MCF 10A (cell line): ENCODE measurements around the gene THRB. TPM values are rescaled to one million over a fixed set of nuclear protein-coding genes. Genes with fewer than 3 reads are reported as not detected.

Source experiments
- BruUV-seq: library from RNA; stranded (reverse); fragments of 400-500 nt; replicated peaks from 2 replicates; lab custom pipeline; 2021; lab: Mats Ljungman, UMichigan
- CTCF ChIA-PET: fragments of 300-600 bp; sonication (Branson Sonifier 250); formaldehyde crosslinking; extraction: SDS; loops from one replicate; lab custom pipeline; 2021; ENCODE audit warnings: antibody characterized with exemption, inconsistent platforms; lab: Yijun Ruan, JAX
- POLR2A ChIA-PET: fragments of 300-600, 350-650 bp; sonication (Branson Sonifier 250); formaldehyde crosslinking; extraction: SDS; loops from one replicate; lab custom pipeline; 2020; ENCODE audit warnings: antibody characterized with exemption, inconsistent platforms; lab: Yijun Ruan, JAX
- DNase-seq: peaks from one replicate; pipeline ENCODE4 v3.0.0-alpha.2; 2018; ENCODE audit not compliant: unreplicated experiment
- H3K27ac Mint-ChIP-seq: one replicate; pipeline ENCODE4 v1.8.0; 2022; ENCODE audit warnings: mild to moderate bottlenecking, low read depth, mixed read lengths; ENCODE audit not compliant: unreplicated experiment
- H3K27me3 Mint-ChIP-seq: one replicate; pipeline ENCODE4 v1.8.0; 2022; ENCODE audit warnings: mixed read lengths; ENCODE audit not compliant: insufficient read depth, unreplicated experiment
- H3K36me3 Mint-ChIP-seq: one replicate; pipeline ENCODE4 v1.8.0; 2022; ENCODE audit warnings: mild to moderate bottlenecking, moderate library complexity, mixed read lengths; ENCODE audit not compliant: insufficient read depth, unreplicated experiment
- H3K4me1 Mint-ChIP-seq: one replicate; pipeline ENCODE4 v1.8.0; 2022; ENCODE audit warnings: mixed read lengths; ENCODE audit not compliant: insufficient read depth, unreplicated experiment
- H3K4me3 Mint-ChIP-seq: one replicate; pipeline ENCODE4 v1.8.0; 2022; ENCODE audit warnings: mild to moderate bottlenecking, moderate library complexity, mixed read lengths; ENCODE audit not compliant: unreplicated experiment
- H3K9me3 Mint-ChIP-seq: one replicate; pipeline ENCODE4 v1.8.0; 2022; ENCODE audit warnings: mixed read lengths; ENCODE audit not compliant: unreplicated experiment
- intact Hi-C: fragments of 100-400 bp; cut with micrococcal nuclease; formaldehyde crosslinking; loops from 2 replicates; pipeline ENCODE4 v1.14.1; 2022
- total RNA-seq: library from RNA; stranded (reverse); gene quantifications from 2 replicates; pipeline ENCODE4 v1.2.3, GENCODE V29; 2022
- TF ChIP-seq, protein P1 (sequence below): fragments of 200-600 bp; IDR thresholded peaks from one replicate; pipeline ENCODE4 v1.8.0; 2022; ENCODE audit warnings: antibody characterized with exemption, mild to moderate bottlenecking; ENCODE audit not compliant: unreplicated experiment

Gene THRB
- total RNA-seq, 1 experiment from 2014 or later, result 4.2 TPM

DNA sequence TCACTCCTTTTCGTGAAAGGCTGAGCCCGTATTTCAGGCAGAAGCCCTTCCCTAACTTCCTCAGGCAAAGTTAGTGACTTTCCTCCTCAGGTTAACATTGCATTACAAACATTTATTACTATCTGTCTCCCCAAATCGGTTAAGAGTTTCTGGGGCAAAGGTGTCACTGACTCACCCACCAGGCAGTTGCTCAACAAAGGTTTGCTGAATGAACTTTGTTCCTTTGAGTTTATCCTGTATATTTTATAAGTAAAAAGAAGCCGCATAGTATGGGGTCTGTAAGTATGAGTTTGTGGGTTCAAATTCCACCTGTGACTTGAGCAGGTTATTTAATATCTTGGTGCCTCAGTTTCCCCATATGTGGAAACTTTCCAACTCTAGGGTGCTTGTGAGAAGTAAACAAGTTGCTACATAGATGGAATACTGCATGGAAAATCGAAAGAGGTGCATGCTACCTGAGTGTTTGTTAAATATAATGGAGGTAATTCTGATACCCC lies 177.7 kb downstream of the THRB start:
- TF ChIP-seq, protein P1, sequence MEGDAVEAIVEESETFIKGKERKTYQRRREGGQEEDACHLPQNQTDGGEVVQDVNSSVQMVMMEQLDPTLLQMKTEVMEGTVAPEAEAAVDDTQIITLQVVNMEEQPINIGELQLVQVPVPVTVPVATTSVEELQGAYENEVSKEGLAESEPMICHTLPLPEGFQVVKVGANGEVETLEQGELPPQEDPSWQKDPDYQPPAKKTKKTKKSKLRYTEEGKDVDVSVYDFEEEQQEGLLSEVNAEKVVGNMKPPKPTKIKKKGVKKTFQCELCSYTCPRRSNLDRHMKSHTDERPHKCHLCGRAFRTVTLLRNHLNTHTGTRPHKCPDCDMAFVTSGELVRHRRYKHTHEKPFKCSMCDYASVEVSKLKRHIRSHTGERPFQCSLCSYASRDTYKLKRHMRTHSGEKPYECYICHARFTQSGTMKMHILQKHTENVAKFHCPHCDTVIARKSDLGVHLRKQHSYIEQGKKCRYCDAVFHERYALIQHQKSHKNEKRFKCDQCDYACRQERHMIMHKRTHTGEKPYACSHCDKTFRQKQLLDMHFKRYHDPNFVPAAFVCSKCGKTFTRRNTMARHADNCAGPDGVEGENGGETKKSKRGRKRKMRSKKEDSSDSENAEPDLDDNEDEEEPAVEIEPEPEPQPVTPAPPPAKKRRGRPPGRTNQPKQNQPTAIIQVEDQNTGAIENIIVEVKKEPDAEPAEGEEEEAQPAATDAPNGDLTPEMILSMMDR, result no peak
- no peak overlapping the region for H3K4me3 Mint-ChIP-seq
- peaks cover 19% of the 10 kb centered on the region for H3K4me1 Mint-ChIP-seq
- no TSS peak for BruUV-seq
- CTCF ChIA-PET, result no interaction called here
- peak; percentile 78 for DNase-seq
- H3K27ac Mint-ChIP-seq, result peak overlapping the region; percentile 9
- H3K27me3 Mint-ChIP-seq, result no peaks in the 10 kb centered on the region
- no peaks in the 10 kb centered on the region for H3K36me3 Mint-ChIP-seq
- POLR2A ChIA-PET, result interaction anchor here (0.7 kb wide), 1 partner anchor 179 kb away, joined by 3 read pairs; no protein-coding TSS in a partner anchor
- intact Hi-C loops, result no loop called here
- no peaks in the 10 kb centered on the region for H3K9me3 Mint-ChIP-seq

DNA sequence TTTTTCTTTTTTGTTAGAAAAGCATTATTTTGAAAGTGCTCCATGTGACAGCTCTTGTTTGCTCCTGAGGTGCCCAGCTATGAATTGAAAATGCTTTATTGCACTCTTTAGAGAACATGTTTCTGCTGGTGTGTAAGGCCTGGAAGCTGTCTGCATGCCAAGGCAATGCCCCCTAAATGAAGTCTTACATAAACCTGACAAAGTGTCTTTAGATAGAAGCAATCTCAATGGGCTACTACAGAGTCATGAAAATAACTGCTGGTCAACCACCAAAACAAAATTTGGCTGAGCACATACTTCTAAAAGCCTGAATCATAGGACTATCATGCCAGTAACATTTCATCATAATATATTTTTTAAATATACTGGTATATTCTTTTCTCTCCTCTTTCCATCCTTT lies 178.7 kb downstream of the THRB start:
- Mint-ChIP-seq H3K27me3 (no peaks in the 10 kb centered on the region), H3K9me3 (no peaks in the 10 kb centered on the region), H3K4me1 (peaks cover 19% of the 10 kb centered on the region), H3K36me3 (no peaks in the 10 kb centered on the region), H3K27ac (peak overlapping the region; percentile 9), H3K4me3 (no peak overlapping the region)
- ChIA-PET POLR2A (interaction anchor here (1.0 kb wide), 1 partner anchor 10 kb away, joined by 3 read pairs; no protein-coding TSS in a partner anchor), CTCF (interaction anchor here (0.6 kb wide), 1 partner anchor 180 kb away, joined by 3 read pairs; no protein-coding TSS in a partner anchor)
- intact Hi-C loops, result no loop called here
- DNase-seq, result peak; percentile 48
- BruUV-seq, result no TSS peak
- TF ChIP-seq, protein P1, result no peak

DNA sequence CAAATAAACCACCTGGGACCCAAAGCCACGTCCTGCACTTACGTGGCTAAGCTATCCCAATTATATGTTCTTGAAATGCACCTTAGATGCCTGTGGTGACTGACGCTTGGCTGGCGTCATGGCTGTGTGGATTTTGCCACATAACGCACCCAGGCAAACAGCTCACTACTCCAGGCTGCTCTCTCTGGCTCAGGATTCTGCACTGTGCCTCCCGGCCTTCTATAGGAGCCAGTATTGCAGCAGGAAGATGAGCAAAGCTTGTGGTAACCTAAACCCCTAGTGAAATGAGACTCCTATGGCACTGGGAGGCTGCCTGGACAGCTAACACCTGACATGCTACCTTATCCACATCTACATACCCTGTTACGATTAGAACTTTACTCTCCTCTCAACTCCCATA lies 179.3 kb downstream of the THRB start:
- TF ChIP-seq, protein P1, result no peak
- H3K4me3 Mint-ChIP-seq, result no peak overlapping the region
- H3K36me3 Mint-ChIP-seq, result no peaks in the 10 kb centered on the region
- no peak overlapping the region for H3K27ac Mint-ChIP-seq
- intact Hi-C loops, result no loop called here
- no peak for DNase-seq
- POLR2A ChIA-PET, result interaction anchor here (1.0 kb wide), 1 partner anchor 9 kb away, joined by 3 read pairs; no protein-coding TSS in a partner anchor
- no peaks in the 10 kb centered on the region for H3K9me3 Mint-ChIP-seq
- no TSS peak for BruUV-seq
- CTCF ChIA-PET, result interaction anchor here (0.7 kb wide), 1 partner anchor 92 kb away, joined by 3 read pairs; no protein-coding TSS in a partner anchor
- H3K4me1 Mint-ChIP-seq, result peaks cover 19% of the 10 kb centered on the region
- no peaks in the 10 kb centered on the region for H3K27me3 Mint-ChIP-seq

DNA sequence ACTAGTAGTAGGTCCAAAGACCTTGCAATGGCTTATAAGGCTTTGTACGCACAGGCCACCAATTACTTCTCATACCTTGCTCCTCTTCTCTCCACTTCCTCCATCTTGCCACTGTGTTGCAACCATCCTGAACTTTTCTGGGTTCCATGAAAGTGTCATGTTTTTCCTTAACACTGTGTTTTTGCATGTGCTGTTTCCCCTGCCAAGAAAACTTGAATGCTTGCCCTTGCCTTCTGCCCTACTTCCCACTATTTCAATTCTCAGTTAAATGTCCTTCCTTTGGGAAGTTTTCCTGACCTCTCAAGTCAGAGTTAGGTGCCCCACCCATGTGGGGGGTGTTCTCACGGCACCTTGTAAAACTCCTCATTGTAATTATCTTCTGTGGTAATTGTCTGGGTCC lies 182.8 kb downstream of the THRB start:
- POLR2A ChIA-PET, result no interaction called here
- intact Hi-C loops, result no loop called here
- CTCF ChIA-PET, result interaction anchor here (0.7 kb wide), 1 partner anchor 296 kb away, joined by 3 read pairs; no protein-coding TSS in a partner anchor
- H3K9me3 Mint-ChIP-seq, result no peaks in the 10 kb centered on the region
- TF ChIP-seq, protein P1, result no peak
- peaks cover 15% of the 10 kb centered on the region for H3K4me1 Mint-ChIP-seq
- no peaks in the 10 kb centered on the region for H3K27me3 Mint-ChIP-seq
- H3K36me3 Mint-ChIP-seq, result no peaks in the 10 kb centered on the region
- no peak overlapping the region for H3K27ac Mint-ChIP-seq
- DNase-seq, result no peak
- H3K4me3 Mint-ChIP-seq, result no peak overlapping the region
- BruUV-seq, result no TSS peak
